SIG-M5 treated with dmso at 0.1 percent for 504 hours (cell line): ENCODE measurements around the gene TMEM128.
"Not testable (repeated sequence)": the region's sequence is repeated elsewhere in the genome, so short reads cannot be mapped to it uniquely, and the experiment has no call there.

Experiments used
- DNase-seq: peaks from one replicate; lab custom pipeline; 2025; ENCODE audit not compliant: unreplicated experiment; lab: John Stamatoyannopoulos, UW

Gene TMEM128

DNA sequence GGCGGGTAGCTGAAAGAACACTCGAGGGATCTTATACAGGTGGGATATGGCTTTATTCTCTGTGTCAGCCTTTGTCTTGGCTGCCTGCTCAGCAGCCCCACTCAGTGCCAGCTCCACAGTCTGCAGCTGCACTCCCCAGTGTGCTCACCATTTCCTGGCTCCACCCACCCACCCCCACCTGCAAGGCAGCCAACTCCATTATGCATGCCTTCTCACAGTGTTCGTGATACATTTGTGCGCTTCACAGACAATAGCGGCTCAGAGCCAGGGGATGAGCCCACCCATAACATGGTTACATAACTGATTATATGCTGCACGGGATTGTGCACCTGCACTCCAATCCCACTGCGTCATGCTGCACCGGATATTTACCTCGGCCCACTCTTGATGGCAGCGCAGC is 8.8 kb upstream of the TMEM128 start:
- no peak for DNase-seq

DNA sequence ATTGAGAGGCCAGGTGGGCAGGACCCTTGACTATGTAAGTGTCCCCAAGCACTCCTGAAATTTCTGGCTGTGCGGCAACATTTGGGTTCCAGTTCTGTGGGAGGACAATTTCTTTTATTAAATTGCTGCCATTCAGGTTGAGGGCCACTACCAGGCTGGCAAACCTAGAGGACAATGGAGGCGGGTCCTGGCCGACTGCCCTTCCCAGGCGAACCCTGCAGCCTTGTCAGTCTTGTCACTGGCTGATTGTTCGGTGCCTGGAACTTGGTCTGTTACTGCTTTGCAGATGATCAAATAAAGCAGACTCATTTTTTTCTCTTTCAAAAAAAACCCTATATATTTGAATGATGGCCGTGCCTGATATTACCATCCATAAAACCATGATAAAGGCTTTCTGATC is 6.6 kb upstream of the TMEM128 start:
- no peak for DNase-seq

DNA sequence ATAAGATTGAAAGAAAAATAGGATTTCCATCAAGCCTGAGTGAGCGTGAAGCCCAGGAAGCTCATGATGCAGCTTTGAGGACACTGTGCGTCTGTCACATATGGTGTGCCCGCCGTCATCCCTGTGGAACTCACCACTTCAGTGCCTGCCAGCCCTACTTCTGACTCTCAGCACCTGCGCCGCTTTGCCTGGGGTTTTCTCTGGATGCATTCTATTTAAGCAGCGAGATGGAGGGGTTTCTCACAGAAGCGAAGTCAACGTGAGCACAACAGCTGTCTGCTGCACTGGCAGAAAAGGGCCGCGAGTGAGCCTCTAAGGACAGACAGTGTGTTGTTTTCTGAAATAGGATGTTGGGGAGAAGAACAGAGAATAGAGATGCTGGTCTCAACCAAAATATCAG is 6.2 kb upstream of the TMEM128 start:
- no peak for DNase-seq

DNA sequence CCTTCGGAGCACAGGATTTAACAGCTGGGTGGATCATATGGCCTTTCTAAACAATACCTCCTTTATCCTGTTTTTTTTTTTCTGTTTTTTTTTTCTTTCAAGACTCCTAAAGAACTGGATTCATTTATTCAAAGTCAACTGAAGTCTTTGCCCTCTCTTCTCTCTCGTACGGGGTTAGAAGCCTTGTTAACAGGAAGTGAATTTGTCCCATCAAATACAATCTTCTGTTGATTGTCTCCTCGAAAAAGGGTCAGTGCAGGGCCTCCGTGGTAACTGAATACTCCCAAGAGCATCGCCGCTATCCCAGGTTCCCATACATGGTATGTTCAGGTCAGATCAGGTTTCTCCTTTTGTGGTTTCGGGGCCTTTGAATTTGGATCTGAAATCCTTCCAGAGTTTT is 1.8 kb upstream of the TMEM128 start:
- no peak for DNase-seq

DNA sequence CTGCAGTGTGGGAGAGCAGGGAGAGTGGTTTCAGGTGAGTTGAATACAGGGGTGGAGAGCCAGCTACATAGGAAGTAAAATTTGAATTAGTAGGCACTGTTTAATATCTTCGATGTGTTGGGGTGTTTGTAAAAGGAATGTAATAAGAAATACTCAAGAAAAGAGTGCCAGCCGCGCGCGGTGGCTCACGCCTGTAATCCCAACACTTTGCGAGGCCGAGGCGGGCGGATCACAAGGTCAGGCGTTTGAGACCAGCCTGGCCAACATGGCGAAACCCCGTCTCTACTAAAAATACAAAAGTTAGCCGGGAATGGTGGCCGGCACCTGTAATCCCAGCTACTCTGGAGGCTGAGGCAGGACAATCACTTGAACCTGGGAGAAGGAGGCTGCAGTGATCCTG is 1.3 kb upstream of the TMEM128 start:
- DNase-seq: not testable (repeated sequence)

DNA sequence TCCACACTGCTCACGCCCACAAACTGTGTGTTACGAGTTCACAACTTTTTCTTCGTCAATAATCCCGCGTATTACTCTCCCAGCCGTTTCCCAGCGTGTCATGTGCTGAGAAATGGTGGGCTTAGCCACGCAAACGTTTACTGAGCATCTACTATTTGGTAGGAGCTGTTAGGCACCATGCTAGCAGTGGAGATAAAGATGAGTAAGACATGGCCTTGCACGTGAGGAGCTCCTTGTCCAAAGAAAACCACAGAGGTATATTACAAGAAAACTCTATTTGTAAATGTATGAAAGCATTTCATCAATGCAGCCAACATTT is 821 bp upstream of the TMEM128 start:
- no peak for DNase-seq

DNA sequence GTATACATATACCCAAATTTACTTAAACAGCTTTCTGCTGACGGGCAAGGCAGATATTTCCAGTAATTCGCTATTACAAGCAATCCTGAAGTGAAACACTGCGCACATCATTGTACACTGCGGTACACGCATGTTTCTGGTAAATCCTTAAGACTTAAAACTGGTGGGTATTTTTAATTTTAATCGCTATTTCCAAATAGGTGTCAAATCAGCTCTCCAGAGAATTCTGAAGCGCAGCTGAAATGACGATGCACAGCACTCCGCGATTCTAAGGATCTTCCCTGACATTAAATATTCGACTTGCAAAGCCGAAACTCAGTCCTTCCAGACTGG is 361 bp downstream of the TMEM128 start:
- no peak for DNase-seq

DNA sequence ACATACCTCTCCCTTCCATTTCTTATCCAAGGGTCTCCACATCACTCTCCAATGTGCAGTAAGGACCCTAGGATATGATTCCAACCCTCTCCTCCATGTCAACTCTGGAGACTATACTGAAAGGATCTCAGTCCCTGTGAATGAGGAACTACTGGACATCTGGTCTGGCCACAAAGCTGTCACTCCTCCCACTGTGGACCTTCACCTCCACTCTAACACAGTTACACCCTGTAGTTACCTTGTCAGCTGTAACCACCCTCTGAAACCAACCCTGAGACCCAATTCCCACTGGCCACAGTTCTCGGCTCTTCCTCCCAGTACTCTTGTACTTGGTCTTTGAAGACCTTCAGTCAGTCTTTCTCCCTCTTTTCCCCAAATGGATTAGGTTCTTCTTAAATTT is 2.9 kb downstream of the TMEM128 start:
- DNase-seq: no peak

DNA sequence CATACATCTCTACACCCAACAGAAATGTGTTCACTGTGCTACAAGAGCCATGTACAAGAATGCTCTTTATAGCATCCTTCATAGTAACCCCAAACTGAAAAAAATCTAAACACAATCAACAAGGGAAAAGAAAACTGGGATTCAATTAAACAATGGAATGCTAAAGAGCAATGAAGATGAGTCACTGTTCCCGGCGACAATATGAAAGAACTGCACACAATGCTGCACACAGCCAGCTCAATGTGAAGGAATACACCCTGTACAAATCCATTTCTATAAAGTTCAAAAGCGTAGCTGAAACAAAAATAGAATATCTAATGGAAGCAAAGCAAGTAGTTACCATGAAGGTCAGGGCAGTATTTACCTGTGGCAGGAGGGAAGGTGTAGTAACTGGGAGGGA is 8.5 kb downstream of the TMEM128 start:
- not testable (repeated sequence) for DNase-seq

DNA sequence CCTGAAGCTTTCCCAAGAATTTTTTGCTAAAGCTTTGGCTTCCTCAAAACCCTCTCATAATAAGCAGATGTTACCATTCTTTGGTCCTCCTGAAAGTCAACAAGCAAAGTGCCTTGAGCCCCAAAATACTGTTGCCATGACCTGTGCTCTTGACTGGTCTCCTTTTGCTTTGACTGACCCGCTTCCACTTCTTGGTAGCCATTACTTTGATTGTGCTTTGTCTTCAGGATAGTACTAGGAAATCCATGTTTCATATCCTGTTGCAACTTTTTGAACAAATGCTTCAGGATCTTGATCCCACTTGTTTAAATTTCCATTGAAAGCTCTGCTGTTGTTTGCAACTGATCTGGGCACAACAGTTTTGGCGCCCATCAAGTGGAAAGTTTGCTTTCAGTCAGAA is 14.4 kb downstream of the TMEM128 start:
- DNase-seq: no peak

DNA sequence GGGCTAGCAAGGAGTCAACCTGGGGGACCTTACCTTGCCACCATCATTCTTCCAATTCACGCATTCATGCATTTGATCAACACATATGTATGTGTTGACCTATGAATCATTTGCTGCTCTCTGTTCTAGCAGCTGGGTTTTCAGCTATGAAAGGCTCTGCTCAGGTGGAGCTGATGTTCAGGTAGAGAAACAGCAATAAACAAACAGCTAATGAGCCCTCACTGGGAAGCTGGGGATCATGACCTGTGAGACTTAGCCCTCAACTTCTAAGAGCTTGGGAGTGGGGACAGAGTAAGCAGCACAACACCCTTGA is 19.7 kb downstream of the TMEM128 start:
- DNase-seq: no peak

DNA sequence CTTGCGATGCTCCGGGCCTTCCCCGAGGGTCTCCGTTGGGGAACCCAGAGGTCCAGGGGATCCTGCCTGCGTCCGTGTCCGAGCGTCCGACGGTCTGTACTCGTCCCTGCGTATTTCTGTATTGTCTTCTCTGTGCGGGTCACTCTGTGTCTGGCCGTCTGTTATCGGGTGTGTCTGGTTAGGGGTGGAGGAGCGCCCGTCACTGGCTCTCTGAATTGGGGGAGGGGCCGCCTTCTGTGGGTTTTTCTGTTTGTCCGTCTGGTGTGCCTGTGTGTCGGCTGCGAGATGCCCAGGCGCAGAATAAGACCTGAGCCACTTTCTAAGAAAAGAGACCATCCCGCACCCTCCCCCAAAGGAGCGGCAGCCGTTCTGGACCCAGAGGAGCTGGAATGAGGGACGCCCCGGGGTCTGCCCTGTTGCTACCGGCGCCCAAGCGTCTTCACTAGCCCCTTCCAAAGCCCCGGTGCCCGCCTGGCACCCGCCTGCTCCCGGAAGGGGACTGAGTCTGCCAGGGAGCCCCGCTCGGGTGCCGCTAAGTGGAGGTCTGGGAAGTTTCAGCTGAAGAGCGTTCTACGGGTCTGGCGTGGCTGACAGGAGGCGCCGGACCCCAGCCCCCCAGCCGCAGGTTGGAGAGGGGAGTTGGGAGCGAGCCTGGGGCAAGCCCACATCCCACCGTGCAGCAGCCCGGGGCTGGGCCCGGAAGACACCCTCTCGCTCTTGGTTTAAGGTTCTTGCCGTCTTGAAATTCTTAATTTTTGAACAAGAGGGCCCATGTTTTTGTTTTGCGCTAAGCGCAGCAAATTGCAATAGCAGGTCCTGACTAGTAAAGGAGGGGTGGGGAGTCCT is 20.3 kb downstream of the TMEM128 start:
- no peak for DNase-seq

DNA sequence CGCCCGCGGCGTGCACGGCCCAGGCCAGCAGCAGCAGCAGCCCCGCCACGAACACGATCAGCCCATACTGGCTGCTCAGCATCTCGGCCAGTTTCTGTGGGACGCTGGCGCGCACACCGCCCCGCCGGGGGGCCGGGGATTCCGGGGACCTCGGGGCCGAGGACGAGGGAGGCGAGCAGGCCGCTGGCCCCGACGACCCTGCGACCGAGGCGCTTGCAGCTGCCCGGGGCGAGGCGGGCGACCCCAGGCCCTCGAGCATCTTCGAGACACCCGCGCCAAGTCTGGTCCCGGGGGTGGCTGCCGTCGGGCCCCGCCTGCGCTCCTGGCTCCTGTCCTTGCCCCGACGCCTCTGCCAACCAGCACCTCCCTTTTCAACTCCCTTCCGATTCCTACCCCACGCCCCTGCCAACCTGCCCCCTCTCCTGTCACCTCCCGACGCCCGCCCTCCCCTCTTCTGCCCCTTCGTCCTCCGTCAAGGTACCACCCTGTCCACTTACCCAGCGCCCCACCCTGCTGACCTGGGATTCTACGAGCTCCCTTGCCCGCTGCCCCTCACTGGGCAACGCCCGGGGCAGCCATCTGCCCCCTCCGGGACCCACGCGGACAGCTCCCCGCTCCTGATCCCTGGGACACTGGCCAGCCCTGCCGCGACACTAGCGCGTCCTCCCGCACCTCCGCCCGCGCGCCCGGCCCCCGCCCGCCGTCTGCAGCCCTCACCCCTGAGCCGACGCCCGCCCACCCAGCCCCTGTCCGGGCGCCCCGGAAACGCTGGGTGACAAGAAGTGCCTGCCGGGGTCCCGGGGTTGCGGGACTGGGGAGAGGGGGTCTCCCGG is 21.2 kb downstream of the TMEM128 start, which contains the start of gene OTOP1:
Gene OTOP1, minus strand, starts transcription at position 324 of the 833 bp plus-strand sequence. Its CDS starts 65 bp downstream, at position 259.
- no peak for DNase-seq

DNA sequence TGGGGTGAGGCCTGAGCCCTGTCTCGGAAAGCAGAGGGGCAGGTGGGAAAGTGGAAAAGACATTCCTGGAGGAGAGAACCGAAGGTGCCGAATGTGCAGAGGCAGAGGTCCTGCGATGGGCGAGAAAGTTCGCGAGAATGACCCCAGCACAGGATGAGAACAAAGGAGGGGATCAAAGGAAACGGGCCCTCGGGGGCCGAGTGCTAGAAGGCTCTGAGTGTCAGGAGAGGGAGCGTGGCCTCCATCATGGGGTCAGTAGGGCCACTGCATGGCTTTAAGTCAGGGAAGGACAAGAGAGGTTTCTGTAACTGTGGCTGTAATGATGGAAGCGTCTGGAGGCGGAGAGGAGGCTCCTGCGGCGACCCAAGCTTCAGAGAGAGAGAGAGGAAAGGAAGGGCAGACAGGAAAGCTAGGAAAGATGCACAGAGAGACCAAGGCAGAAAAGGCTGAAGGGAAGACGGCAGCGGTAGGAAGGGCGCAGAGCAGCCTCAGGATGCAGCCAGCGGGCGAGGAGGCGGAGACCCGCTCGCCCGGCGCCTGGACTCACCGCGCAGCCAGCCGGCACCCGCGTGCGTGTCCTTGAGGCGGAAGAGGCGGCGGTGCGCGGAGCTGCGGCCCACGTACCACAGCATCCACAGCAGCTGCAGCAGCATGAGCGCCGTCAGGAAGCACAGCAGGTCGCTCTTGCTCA is 22.0 kb downstream of the TMEM128 start:
- no peak for DNase-seq

DNA sequence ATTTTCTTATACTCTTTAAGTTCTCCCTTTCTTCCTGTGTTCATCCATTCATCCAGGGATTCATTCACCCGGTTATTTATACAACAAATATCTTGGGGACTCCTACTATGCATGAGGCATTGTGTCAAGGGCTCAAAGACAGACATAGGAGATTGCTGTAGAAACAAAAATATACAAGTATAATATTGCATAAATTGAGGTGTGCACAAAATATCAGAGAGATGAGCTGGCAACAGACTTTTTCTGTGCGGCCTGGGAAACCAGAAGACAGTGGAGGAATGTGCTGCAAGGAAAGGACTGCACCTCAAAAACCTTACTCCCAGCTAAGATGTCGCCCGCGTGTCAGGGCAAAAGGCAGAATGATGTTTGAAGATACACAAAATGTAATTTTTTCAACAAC is 30.9 kb downstream of the TMEM128 start:
- DNase-seq: no peak

DNA sequence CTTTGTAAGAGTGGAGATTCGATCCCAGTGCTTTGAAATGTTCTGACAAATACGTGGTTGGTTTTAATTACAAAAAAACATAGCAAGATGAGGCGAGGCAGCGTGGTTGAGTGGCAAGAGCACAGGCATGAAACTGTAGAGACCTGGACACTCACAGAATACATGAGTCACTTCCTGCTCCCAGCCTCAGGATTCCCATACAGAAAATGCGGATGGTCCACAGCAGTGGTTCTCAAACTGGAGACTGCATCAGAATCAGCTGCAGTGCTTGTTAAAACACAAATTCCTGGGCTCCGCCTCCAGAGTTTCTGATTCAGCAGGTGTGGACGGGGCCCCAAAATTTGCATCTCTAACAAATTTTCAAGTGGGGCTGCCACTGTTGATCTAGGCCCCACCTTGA is 31.4 kb downstream of the TMEM128 start:
- DNase-seq: no peak

DNA sequence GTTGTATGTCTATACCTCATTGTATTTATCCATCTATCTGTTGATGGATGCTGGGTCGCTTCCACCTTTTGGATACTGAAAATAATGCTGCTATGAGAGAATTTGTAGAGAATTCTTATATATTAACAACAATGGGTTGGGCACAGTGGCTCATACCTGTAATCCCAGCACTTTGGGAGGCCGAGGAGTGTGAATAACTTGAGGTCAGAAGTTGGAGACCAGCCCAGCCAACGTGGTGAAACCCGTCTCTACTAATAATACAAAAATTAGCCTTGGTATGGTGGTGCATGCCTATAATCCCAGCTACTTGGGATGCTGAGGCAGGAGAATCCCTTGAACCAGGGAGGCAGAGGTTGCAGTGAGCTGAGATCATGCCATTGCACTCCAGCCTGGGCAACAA is 34.3 kb downstream of the TMEM128 start:
- not testable (repeated sequence) for DNase-seq

DNA sequence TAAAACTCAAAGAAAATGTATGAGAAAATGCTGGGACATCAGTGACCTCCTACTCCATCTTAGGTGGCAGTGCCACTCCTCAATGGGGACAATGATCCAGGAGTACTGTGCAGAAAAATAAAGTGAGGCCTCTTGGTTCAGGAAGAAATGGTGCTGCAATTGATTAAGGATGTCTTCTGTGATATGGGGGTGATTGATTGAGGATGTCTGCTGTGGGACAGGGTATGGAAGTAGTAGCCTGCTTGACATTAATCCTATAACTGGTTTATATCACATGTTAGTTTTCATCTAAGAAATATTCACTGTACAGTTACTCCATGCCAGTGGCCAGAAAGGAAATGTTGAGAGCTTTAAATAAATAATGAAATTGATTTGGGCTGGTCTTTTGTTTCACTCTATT is 41.8 kb downstream of the TMEM128 start:
- DNase-seq: no peak

DNA sequence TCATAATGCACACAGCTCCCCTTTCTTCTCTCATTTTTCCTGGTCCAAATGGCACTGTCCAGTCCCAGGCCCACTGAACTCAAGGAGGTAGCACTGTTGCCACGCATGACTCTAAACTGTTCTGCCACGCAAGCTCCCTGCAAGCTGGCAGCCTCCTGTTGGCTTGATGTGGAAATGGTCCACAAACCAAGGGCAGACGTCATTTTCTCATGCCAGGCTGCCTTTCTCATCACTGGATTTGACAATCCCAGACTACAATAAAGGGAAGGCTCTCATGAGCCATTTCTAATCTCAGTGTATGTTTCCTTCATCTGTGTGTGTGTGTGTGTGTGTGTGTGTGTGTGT is 43.6 kb downstream of the TMEM128 start:
- no peak for DNase-seq

DNA sequence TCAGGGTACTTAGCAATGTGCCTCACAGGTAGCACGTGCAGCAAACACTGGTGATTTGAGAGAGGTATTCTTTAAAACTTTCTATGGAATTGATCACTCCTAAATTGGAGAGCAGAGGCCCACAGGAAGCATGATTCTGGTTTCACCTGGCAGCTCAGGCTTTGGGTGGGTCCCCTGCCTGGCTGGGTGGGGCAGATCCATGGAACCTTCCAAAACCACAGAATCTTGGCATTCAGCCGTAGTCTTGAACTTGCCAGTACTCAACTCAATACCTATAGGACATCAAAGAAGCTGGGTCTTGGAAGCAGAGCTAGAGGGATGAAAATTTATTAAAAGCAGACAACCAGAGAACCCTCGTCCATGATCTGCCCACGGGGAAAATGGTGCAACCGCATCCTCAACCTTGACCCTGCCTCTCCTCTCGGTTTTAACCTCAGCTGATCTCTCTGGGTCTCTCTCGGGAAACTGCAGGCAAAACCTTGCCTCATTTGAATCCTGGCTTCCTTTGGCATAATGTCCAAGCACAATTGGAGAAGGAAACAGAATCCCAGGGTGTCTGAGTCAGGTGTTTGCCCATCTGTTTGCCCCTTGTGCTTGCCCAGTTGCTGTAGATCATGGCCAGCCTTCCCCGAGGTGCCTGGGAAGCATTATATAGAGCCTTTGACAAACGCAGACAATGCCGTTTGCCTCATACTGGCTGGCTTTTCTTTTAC is 44.2 kb downstream of the TMEM128 start:
- DNase-seq: no peak

DNA sequence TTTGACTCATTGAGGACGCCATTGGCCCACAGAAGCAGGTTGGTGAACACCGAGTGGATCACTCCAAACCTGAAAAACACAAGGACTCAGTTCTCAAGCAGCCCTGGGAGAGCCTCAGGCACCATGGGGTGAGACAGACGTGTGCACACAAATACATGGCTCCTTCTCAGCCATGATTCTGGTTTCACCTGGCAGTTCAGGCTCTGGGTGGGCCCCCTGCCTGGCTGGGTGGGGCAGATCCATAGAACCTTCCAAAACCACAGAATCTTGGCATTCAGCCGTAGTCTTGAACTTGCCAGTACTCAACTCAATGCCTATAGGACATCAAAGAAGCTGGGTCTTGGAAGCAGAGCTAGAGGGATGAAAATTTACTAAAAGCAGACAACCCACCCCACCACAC is 45.5 kb downstream of the TMEM128 start:
- no peak for DNase-seq

DNA sequence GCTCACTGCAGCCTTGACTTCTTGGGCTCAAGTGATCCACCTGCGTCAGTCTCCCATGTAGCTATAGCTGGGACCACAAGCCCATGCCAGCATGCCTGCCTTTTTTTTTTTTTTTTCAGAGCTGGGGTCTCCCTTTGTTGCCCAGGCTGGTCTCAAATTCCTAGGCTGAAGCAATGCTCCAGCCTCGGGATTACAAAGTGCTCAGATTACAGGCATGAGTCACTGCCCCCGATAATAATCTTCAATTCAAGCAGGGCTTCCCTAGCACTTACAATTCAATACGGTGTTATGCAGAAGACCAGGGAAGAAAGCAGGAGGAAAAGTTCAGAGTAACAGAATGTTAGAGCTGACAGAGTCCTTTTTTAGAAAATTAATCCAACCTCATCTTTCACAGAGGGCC is 47.4 kb downstream of the TMEM128 start:
- no peak for DNase-seq
